Measurements from ENCODE around the gene KDM8.

The KDM8 gene

DNA sequence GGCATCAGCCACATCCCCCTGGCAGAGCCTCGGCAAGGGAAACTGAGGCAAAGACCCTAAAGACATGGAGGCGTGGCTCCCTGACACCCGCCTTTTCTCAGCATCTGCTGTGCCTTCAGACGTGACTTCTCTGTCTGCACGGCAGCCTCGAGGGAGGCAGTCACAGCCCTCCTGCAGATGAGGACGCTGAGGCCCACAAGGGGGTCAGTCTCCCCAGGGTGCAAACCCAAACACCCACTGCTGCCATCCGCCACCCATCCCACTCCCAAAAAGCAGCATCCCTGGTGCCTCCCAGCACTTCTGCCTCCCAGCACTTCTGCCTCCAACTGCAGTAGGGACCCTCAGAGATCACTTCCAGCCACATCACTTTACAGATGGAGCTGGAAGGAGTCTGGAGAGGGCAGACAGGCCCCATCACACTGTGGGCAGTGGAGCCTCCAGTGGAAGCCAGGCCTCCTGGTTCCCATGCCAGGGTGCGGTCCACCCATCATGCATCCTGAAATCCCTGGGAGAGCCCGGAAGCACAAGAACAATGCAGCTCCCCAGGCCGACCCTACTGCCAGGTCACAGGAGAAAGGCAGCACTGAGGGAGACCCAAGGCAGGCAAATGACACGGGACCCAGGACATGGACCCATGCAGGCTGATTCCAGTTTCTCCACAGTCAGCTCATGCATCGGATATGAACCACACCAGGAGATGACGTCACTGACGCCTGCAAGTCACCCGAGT is 23.8 kb downstream of the KDM8 start:
- no peak for DNase-seq (ENCODE audit: low read depth, low spot score)
- TF ChIP-seq, protein P1, sequence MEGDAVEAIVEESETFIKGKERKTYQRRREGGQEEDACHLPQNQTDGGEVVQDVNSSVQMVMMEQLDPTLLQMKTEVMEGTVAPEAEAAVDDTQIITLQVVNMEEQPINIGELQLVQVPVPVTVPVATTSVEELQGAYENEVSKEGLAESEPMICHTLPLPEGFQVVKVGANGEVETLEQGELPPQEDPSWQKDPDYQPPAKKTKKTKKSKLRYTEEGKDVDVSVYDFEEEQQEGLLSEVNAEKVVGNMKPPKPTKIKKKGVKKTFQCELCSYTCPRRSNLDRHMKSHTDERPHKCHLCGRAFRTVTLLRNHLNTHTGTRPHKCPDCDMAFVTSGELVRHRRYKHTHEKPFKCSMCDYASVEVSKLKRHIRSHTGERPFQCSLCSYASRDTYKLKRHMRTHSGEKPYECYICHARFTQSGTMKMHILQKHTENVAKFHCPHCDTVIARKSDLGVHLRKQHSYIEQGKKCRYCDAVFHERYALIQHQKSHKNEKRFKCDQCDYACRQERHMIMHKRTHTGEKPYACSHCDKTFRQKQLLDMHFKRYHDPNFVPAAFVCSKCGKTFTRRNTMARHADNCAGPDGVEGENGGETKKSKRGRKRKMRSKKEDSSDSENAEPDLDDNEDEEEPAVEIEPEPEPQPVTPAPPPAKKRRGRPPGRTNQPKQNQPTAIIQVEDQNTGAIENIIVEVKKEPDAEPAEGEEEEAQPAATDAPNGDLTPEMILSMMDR (IDR thresholded peaks at IDR 0.05; ENCODE audit: insufficient read depth, low read length, missing control alignments), result no peak
- no peak overlapping the region for H3K4me3 ChIP-seq (ENCODE audit: low read depth, low read length)
- CTCF ChIA-PET, result interaction anchor here (3.7 to 9.9 kb wide), 2 partner anchors 7 to 141 kb away, joined by 22 to 97 read pairs; no protein-coding TSS in a partner anchor
- POLR2A ChIA-PET, result interaction anchor here (0.7 kb wide), 1 partner anchor 223 kb away, joined by 5 read pairs; no protein-coding TSS in a partner anchor

DNA sequence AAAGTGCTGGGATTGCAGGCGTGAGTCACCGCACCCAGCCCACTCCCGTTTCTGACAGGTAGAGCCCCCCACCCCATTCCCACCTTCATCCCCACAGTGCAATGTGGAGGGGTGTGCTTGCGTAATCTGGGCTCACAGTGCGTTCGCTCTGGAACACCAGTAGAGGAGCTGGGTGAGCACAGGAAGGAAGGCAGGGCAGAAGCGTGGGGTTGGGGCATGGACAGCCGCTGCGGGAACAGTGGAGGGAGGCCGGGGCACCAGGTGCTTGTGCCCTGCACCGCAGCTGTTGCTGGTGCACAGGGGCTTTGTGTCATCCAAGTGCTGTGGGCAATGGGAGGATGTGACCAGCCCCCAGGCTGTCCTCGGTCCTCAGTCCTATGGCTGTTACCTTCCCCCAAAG is 24.7 kb downstream of the KDM8 start:
- no peak for DNase-seq (ENCODE audit: low read depth, low spot score)
- CTCF ChIA-PET, result interaction anchor here (9.9 to 11.3 kb wide), 2 partner anchors 6 to 141 kb away, joined by 97 to 355 read pairs; no protein-coding TSS in a partner anchor
- TF ChIP-seq, protein P1 (IDR thresholded peaks at IDR 0.05; ENCODE audit: insufficient read depth, low read length, missing control alignments), result no peak
- no peak overlapping the region for H3K4me3 ChIP-seq (ENCODE audit: low read depth, low read length)
- POLR2A ChIA-PET, result no interaction called here

DNA sequence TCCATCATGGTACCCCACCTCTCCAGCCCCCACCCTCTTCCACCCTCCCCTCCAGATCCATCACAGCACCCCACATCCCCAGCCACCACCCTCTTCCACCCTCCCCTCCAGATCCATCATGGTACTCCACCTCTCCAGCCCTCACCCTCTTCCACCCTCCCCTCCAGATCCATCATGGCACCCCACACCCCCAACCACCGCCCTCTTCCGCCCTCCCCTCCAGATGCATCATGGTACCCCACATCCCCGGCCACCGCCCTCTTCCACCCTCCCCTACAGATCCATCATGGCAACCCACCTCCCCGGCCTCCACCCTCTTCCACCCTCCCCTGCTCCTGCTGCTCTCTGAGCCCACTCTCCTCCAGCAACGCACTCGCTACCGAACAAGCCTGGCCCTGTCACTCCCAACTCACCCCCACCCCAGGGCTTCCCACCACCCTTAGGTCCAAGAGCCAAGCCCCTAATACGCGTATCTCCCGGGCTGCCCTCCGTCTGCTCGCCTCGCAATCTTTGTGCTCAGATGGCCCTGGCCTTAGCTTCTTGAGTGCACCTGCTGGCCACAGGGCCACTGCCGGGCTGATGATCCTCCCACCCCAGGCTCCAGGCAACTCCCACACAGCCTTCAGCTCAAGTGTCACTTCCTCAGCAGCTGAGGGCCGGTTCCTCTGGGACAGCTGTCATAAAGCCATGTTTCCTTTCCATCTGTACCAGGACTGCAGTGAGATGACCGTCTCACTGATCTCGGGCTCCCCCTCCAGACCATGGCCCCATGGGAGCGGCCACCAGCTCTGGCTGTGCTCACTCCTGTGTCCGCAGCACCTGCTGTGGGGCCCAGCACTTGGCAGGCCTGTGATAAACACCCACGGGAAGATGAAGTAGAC is 25.5 kb downstream of the KDM8 start:
- no peak for DNase-seq (ENCODE audit: low read depth, low spot score)
- ChIA-PET POLR2A (no interaction called here), CTCF (interaction anchor here (11.3 kb wide), 1 partner anchor 140 kb away, joined by 355 read pairs; no protein-coding TSS in a partner anchor)

DNA sequence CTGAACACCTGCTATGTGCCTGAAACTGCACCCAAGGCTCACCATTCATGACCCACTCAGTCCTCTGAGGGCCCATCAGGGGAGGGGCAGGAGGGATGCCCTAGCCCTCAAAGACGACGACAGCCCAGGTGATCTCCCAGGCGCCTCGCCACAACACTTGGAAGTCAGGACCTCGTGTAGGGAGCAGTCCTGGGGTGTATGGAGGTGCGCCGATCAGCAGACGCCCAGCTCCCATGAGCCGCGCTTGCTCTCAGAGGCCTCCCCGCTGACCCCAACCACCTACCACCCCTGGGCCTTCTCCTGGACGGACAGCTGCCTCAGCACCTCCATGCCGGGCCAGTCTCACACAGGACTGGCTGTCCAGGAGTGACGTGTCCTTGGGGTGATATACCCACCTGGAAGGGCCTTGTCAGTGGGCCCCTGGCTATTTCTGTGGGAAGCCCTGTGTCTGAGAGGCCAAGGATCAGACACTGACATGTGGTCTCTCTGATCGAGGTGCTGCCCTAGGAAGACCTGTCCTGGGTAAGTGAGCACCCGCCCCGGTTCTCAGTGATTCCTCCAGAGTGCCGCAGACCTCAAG is 26.7 kb downstream of the KDM8 start:
- DNase-seq (ENCODE audit: low read depth, low spot score), result no peak
- CTCF ChIA-PET, result interaction anchor here (2.0 to 11.3 kb wide), 2 partner anchors 139 to 145 kb away, joined by 5 to 355 read pairs; no protein-coding TSS in a partner anchor
- no peak overlapping the region for H3K4me3 ChIP-seq (ENCODE audit: low read depth, low read length)
- POLR2A ChIA-PET, result no interaction called here
- TF ChIP-seq, protein P1 (IDR thresholded peaks at IDR 0.05; ENCODE audit: insufficient read depth, low read length, missing control alignments), result no peak

More for the DNA sequence above, 25.5 kb downstream of the KDM8 start:
- TF ChIP-seq, protein P1 (IDR thresholded peaks at IDR 0.05; ENCODE audit: insufficient read depth, low read length, missing control alignments), result no peak
- H3K4me3 ChIP-seq (ENCODE audit: low read depth, low read length), result no peak overlapping the region

DNA sequence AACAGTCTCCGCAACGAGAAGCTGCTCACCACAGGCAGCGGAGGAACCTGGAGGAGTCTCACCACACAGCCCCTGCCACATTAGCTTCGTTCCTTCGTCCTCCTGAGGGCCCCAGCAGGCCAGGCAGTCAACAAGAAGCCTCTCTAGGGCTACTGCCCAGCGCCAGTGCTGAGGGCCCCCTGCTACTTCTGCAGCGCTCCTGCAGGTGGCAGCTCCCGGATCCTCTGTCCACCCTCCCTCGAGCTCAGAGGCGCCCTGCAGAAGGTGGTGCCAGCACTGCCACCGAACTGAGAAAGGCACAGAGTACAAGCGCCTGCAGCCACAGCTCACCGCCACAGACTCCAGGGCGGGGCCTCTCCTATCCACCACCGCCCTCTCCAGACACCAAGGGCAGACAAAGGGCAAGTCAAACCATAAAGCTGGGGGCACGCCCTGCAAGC is 27.3 kb downstream of the KDM8 start:
- POLR2A ChIA-PET, result no interaction called here
- TF ChIP-seq, protein P1 (IDR thresholded peaks at IDR 0.05; ENCODE audit: insufficient read depth, low read length, missing control alignments), result no peak
- no peak overlapping the region for H3K4me3 ChIP-seq (ENCODE audit: low read depth, low read length)
- CTCF ChIA-PET, result interaction anchor here (2.0 to 11.3 kb wide), 2 partner anchors 139 to 144 kb away, joined by 5 to 355 read pairs; no protein-coding TSS in a partner anchor
- DNase-seq (ENCODE audit: low read depth, low spot score), result no peak
